GM12865 (cell line): ENCODE data around the gene CPNE9.

Source experiments
- DNase-seq: peaks from one replicate; pipeline ENCODE4 v3.0.0; 2010; ENCODE audit warnings: low read depth
- H3K4me3 ChIP-seq: 2 replicates; pipeline ENCODE4 v1.5.1; 2011; ENCODE audit warnings: mild to moderate bottlenecking, low read depth, low read length, control low read depth
- TF ChIP-seq, protein P1 (sequence below): IDR thresholded peaks from 2 replicates; pipeline ENCODE4 v1.5.1; 2011; ENCODE audit warnings: low read length, control low read depth, low read depth, inconsistent platforms; ENCODE audit not compliant: insufficient read depth; ENCODE audit errors: missing control alignments

The CPNE9 gene

DNA sequence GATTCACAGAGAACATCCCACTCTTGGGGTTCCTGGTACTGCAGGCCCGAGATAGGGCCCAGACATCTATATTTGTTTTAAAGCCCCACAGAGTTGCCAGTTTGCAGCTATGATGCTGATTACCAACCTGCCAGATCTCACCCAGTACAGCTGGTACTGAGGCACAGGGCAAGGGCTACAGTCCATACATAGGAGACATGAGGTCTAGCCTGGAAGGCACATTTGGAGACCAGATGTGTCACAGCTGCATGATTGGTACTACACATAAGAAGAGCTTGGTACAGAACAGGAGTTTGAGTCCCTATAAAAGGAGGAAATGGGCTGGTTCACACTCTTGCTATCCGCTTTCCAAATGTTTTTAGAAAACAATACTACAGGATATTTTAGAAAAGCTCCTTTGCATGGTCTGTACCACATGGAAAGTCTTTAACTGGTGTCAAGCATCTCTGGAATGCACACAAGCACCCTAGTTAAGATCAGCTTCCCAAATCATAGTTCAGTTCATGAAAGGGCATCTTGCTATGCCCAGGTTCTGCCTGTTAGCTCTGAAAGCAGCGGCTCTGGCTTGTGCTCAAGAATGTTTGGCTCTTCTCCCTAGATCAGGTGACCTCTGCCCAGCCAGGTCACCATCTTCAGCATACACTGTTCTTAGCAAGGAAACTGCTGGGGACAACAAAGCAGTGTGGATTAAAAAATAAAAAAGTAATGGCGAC lies 33.8 kb upstream of the CPNE9 start:
- DNase-seq, result no peak
- TF ChIP-seq, protein P1, sequence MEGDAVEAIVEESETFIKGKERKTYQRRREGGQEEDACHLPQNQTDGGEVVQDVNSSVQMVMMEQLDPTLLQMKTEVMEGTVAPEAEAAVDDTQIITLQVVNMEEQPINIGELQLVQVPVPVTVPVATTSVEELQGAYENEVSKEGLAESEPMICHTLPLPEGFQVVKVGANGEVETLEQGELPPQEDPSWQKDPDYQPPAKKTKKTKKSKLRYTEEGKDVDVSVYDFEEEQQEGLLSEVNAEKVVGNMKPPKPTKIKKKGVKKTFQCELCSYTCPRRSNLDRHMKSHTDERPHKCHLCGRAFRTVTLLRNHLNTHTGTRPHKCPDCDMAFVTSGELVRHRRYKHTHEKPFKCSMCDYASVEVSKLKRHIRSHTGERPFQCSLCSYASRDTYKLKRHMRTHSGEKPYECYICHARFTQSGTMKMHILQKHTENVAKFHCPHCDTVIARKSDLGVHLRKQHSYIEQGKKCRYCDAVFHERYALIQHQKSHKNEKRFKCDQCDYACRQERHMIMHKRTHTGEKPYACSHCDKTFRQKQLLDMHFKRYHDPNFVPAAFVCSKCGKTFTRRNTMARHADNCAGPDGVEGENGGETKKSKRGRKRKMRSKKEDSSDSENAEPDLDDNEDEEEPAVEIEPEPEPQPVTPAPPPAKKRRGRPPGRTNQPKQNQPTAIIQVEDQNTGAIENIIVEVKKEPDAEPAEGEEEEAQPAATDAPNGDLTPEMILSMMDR, result no peak
- H3K4me3 ChIP-seq, result no peak overlapping the region

DNA sequence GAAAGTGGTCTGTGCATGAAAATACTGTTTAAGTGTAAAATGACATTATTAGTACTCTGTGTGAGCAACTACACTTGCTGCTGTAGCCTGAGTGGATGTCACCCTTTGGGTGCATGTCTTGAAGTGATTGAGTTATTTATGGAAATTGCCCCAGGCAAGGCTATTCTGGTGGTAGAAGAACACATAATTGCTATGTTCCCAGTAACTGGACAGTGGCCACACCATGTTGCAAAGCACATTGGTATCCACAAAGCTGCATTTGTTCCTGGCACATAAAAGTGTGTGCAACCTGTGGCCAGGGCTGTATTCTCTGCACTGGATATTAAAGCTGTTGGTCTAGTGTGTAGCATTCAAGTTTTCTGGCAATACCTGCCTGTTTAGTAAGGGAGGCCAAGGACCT lies 30.6 kb upstream of the CPNE9 start:
- no peak for DNase-seq
- TF ChIP-seq, protein P1, result no peak
- H3K4me3 ChIP-seq, result no peak overlapping the region

DNA sequence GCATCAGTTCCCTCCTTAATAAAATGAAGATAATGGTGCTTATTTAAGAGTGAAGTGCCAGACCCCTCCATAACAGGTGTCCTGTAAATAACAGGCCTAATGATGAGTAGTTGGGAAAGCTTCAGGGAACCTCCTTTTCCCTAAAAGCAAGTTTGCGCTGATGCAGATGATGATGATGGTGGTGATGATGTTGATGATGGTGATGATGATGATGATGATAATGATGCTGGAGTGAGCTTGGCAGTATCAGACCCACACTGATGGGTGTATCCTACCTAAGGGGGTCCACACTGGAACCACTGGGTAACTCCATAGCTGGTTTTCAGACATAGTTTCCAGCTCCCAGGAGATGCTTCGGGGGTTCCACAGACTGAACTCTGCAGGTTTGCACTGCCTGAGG lies 29.9 kb upstream of the CPNE9 start:
- no peak for DNase-seq
- TF ChIP-seq, protein P1, result no peak
- no peak overlapping the region for H3K4me3 ChIP-seq

DNA sequence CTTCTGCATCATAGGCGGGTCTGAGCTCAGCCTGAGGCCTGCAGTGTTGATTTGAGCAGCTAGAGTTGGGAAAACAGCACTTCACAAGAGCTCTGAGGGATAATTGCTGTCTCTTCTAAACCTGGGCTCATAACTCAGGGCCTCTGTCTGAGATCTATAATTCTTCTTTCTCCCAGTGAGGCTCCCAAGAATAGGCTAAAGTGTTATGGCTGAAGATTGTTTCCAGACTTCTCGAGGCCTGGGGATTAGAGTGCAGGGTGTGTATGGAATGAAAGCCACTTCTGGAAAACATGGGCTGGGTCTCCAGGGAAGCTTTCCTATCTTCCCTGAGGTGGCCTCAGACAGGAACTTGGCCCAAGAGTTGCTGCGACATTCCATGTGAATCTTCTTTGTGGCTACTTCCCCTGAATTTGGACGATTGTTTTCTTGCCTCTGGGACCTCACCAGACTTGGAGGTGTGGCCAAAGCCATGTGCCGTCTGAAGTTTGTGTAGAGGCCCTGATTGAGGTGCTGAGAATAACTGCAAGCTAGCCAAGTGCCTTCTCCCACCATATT lies 27.8 kb upstream of the CPNE9 start:
- no peak overlapping the region for H3K4me3 ChIP-seq
- DNase-seq, result no peak
- TF ChIP-seq, protein P1, result no peak

DNA sequence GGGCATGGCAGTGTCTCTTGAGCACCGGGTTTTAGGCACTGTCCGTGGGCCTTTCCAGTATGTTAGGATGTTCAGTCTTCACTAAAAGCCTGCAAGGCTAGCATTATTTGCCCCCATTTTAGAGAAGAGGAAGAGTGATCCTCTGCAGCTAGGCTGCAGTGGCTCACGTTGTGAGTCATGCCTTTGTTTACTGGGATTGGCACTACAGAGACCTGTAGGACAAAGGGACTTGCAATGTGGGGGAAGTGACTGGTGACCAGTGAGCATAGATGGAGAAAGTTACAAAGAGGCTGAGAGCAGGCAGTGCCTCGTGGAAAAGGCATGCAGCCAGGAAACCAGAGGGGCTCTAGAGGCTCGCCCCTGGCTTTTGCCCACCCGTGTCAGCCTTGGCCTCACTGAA lies 26.8 kb upstream of the CPNE9 start:
- TF ChIP-seq, protein P1, result no peak
- DNase-seq, result no peak
- H3K4me3 ChIP-seq, result no peak overlapping the region

DNA sequence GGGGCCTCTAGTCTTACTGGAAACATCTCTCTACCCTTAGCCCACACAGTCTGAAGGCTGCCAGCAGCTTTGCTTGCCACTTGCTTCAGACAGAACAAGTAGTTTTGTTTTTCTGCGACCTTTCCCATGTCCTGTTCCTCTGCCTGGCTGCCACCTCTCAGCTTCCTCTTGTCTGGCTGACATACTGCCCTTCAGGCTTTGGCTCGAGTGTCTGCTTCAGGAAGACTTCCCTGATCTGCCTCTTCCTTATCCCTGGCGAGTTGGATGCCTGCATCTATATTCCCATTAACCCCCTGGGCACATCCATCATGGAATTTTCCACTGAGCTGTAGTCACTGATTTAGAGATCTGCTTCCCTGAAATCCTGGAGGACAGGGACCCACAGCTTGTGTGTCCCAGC lies 25.1 kb upstream of the CPNE9 start:
- no peak overlapping the region for H3K4me3 ChIP-seq

More for the DNA sequence above, 25.1 kb upstream of the CPNE9 start:
- TF ChIP-seq, protein P1, result no peak
- no peak for DNase-seq
